ENCODE measurements around the gene THSD7B.
"Not testable (repeated sequence)": the region's sequence is repeated elsewhere in the genome, so short reads cannot be mapped to it uniquely, and the experiment has no call there.

THSD7B gene

GRCh38 chr2:137607722-137608318 is 842.5 kb downstream of the THSD7B start:
- DNase-seq, result no peak

DNA sequence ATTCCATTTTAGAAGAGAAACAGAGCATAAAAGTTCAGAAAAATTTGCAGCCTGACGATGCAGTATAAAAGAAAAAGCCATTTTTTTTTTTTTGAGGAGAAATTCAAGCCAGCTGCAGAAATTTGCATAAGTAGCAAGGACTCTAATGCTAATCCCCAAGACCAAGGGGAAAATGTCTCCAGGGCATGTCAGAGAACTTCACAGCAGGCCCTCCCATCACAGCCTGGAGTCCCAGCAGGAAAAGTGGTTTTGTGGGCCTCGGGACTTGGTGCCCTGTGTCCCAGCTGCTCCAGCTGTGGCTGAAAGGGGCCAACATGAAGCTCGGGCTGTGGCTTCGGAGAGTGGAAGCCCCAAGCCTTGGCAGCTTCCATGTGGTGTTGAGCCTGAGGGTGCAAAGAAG is 873.6 kb downstream of the THSD7B start:
- DNase-seq, result no peak

- no peak for DNase-seq
These were observed 879.4 kb downstream of the THSD7B start for GRCh38 chr2:137644731-137645130.

GRCh38 chr2:137654046-137654445 is 888.7 kb downstream of the THSD7B start:
- no peak for DNase-seq

DNA sequence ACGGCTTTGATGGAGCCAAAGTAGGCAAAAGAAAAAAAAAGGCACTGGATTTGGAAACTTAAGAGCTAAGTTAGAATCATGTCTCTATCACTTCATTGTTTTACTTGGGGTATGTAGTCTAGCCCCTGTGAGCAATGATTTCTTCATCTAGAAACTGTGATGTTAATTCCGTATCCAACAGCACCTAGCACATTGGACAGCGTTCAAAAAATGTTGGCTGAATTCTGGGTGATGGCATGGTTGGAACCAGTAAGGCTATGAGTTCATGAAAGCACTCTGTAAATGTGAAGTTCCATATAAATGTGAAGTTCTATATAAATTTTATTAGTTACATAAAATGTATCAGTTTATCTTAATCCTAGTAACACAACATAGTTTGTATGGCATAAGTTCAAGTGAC is 890.5 kb downstream of the THSD7B start:
- DNase-seq, result no peak

DNA sequence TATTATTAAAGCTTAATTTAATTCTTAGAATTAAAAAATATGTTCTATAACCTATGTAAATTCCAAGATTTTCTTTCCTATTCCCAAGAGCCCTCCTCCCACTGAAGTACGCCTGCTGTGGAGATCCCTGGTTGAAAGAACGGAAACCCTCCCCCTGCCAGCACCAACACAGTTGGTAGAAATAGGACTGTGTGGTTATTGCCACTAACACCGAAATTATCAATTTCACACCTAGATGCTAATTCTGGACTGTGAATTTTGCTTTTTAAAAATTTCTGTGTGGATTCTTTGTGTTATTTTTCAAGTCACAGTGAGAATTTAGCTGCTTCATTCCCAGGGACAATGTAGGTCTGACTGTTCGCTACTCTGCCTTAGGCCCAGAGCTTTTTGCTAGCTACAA is 893.1 kb downstream of the THSD7B start:
- no peak for DNase-seq

DNA sequence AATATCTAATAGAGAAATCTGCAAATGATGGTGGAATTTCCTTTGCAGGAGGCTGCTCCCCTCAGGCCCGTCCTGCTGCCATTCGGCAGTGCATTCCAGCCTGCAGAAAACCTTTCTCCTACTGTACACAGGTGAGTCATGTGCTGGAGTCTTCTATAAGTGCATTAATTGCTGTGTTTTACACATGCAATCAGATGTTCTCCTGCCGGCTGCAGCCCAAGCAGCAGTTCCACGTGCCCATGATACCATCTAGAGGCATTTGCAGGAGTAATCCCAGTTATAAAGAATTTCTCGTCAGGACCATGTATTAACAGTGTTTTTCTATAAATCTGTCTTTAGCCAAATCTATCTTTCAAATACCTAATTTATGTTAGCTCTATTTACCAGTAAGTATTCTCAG is 894.3 kb downstream of the THSD7B start:
- DNase-seq, result no peak

- DNase-seq, result no peak
These were observed 904.8 kb downstream of the THSD7B start for GRCh38 chr2:137670111-137670510.

- no peak for DNase-seq
These were observed 907.7 kb downstream of the THSD7B start for GRCh38 chr2:137672989-137673552.

GRCh38 chr2:137674991-137675390 is 909.6 kb downstream of the THSD7B start:
- DNase-seq, result no peak

DNA sequence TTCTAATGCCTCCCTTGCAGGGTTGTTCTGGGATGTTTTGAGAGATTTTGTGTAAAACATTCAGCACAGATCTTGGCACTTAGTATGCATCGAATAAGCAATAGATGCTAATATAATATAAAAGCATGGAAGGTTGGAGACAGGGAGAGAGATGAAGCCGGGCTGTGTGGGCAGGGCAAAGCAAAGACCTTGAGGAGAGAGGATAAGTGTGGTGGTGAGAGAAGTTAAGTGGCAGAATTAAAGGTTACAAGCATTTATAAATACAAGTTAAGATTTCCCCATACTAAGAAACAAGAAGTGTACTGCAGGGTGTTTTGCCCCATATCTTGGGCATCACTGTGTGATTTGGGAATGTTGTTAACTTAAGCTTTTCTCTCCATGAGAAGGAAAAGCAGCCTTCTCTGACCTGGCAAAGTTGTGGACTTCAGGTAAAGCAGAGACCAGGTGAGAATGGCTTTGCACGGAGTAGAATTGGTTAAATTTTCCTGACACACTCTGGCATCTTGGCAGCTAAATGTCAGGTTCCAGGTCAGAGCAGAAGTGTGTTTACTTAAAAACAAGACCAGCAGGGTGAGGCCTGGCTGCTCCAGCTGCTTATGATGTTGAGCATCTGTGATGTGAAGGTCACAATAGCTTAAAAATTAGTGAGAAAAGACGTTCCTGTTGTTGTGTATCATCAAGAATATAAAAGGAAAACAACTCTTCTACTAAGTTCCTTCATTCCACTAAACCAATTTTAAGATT is 910.4 kb downstream of the THSD7B start:
- DNase-seq, result no peak

- DNase-seq, result no peak
These were observed 911.0 kb downstream of the THSD7B start for GRCh38 chr2:137676346-137676745.

- DNase-seq, result no peak
These were observed 912.1 kb downstream of the THSD7B start for GRCh38 chr2:137677466-137677865.

DNA sequence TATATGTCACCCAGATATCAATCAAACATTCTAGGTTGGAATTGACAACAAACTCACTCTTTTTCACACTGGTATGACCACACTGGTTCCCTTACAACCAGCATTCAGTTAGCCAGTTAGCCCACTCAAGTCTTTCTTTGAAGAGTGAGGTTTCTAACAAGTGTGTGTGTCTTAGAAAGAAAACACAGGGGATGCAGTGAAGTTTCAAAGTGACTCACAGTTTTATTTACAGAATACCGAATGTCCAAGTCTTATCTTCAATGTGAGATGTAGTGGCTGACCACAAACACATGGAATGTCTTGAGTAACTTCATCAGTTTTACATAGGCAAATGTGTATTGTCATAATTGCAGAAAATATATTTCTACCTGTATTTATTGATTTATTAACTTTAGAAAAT is 924.2 kb downstream of the THSD7B start:
- no peak for DNase-seq

GRCh38 chr2:137693534-137693933 is 928.2 kb downstream of the THSD7B start:
- DNase-seq, result no peak

- no peak for DNase-seq
These were observed 931.6 kb downstream of the THSD7B start for GRCh38 chr2:137696916-137697315.

- not testable (repeated sequence) for DNase-seq
These were observed 934.9 kb downstream of the THSD7B start for GRCh38 chr2:137700250-137700649.

GRCh38 chr2:137700681-137701080 is 935.3 kb downstream of the THSD7B start:
- no peak for DNase-seq

- no peak for DNase-seq
These were observed 940.0 kb downstream of the THSD7B start for GRCh38 chr2:137705296-137705695.

- DNase-seq, result no peak
These were observed 941.7 kb downstream of the THSD7B start for GRCh38 chr2:137706786-137707613.

GRCh38 chr2:137708311-137708710 is 943.0 kb downstream of the THSD7B start:
- DNase-seq, result no peak

DNA sequence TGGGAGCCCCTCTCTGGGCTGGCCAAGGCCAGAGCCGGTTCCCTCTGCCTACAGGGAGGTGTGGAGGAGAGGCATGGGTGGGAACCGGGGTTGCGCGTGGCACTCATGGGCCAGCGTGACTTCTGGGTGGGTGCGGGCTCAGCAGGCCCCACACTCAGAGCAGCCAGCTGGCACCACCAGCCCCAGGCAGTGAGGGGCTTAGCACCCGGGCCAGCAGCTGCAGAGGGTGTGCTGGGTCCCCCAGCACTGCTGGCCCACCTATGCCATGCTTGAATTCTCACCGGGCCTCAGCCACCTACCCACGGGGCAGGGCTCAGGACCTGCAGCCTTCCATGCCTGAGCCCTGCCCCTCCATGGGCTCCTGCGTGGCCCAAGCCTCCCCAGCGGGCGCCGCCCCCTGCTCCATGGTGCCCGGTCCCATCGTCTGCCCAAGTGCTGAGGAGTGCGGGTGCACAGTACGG is 950.4 kb downstream of the THSD7B start:
- DNase-seq, result no peak

DNA sequence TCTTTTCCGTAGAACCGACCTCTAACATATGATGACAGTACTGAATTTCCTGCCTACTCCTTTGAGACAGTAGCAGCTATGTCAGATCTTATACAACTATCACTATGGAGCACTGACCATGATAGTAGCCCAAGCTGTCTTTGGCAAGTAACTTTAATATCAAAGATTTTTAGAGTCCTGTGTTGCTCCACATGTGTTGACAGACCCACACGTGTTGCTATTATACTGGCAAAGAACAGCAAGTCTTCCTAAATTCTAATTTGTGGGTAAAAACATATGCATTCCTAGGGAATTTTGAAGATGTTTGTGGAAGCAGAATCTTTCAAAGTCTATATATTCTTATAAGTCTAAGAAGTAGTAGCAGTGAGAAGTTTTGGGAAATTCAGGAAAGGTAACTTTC is 953.4 kb downstream of the THSD7B start:
- DNase-seq, result no peak

DNA sequence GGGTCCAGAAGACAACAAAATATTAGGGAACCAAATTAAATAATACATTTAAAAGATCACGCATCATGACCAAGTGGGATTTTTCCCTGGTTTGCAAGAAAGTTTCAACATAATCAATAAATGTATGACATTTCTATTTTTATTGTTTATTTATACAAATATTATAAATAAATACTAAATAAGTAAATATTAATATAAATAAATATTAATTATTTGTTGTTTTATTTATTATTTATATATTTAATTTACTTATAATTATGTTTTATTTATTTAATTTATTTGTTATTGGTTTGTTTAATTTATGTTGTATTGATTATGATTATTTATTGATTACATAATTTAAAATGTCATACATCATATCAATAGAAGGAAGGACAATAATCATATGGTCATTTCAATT is 956.4 kb downstream of the THSD7B start:
- DNase-seq, result no peak

Data from NCI-H1436 (cell line).